ENCODE results near the gene KMO.

Gene KMO

GRCh38 chr1:241614144-241614543 is 82.0 kb downstream of the KMO start:
- Histone ChIP-seq H3K36me3 (ENCODE audit: insufficient read depth, low read length) (no peaks in the 10 kb centered on the region), H3K9ac (ENCODE audit: low read depth, low read length) (no peak overlapping the region), H4K20me1 (ENCODE audit: insufficient read depth, low read length) (no peaks in the 10 kb centered on the region), H3K9me3 (ENCODE audit: insufficient read depth, low read length, severe bottlenecking) (no peaks in the 10 kb centered on the region), H3K4me2 (ENCODE audit: insufficient read depth, low read length) (no peak overlapping the region), H3K79me2 (ENCODE audit: insufficient read depth, low read length) (no peaks in the 10 kb centered on the region), H2AFZ (ENCODE audit: low read depth, low read length) (no peak overlapping the region), H3K4me3 (ENCODE audit: low read depth in 1 of 2, low read length in 2 of 2) (no peak overlapping the region), H3K4me1 (ENCODE audit: insufficient read depth, low read length) (no peaks in the 10 kb centered on the region), H3K27ac (ENCODE audit: low read length) (no peak overlapping the region), H3K27me3 (ENCODE audit: insufficient read depth, low read length, poor library complexity) (no peaks in the 10 kb centered on the region)
- TF ChIP-seq EZH2 (IDR thresholded peaks at IDR 0.05; ENCODE audit: borderline replicate concordance, low read depth, low read length, severe bottlenecking), result no peak
- TF ChIP-seq CTCF (IDR thresholded peaks at IDR 0.05; ENCODE audit: borderline replicate concordance, extremely low read depth, low read length, poor library complexity, severe bottlenecking), result no peak
- DNase-seq (no peak), ATAC-seq (ENCODE audit: insufficient read depth, low read depth) (no peak)

- Histone ChIP-seq H3K36me3 (ENCODE audit: insufficient read depth, low read length) (no peaks in the 10 kb centered on the region), H3K27me3 (ENCODE audit: insufficient read depth, low read length, poor library complexity) (no peaks in the 10 kb centered on the region), H3K79me2 (ENCODE audit: insufficient read depth, low read length) (no peaks in the 10 kb centered on the region), H3K4me3 (ENCODE audit: low read depth in 1 of 2, low read length in 2 of 2) (no peak overlapping the region), H3K4me1 (ENCODE audit: insufficient read depth, low read length) (no peaks in the 10 kb centered on the region), H3K9me3 (ENCODE audit: insufficient read depth, low read length, severe bottlenecking) (no peaks in the 10 kb centered on the region), H2AFZ (ENCODE audit: low read depth, low read length) (no peak overlapping the region), H3K4me2 (ENCODE audit: insufficient read depth, low read length) (no peak overlapping the region), H4K20me1 (ENCODE audit: insufficient read depth, low read length) (no peaks in the 10 kb centered on the region), H3K27ac (ENCODE audit: low read length) (no peak overlapping the region), H3K9ac (ENCODE audit: low read depth, low read length) (no peak overlapping the region)
- TF ChIP-seq CTCF (IDR thresholded peaks at IDR 0.05; ENCODE audit: borderline replicate concordance, extremely low read depth, low read length, poor library complexity, severe bottlenecking), result no peak
- no peak for TF ChIP-seq EZH2 (IDR thresholded peaks at IDR 0.05; ENCODE audit: borderline replicate concordance, low read depth, low read length, severe bottlenecking)
- ATAC-seq (ENCODE audit: insufficient read depth, low read depth) (no peak), DNase-seq (no peak)
Observed at GRCh38 chr1:241614572-241614971, 82.4 kb downstream of the KMO start.

- Histone ChIP-seq H3K4me3 (ENCODE audit: low read depth in 1 of 2, low read length in 2 of 2) (no peak overlapping the region), H3K79me2 (ENCODE audit: insufficient read depth, low read length) (no peaks in the 10 kb centered on the region)
- no peak for DNase-seq
Observed at GRCh38 chr1:241615043-241615974, 83.1 kb downstream of the KMO start.

More at GRCh38 chr1:241615043-241615974, 83.1 kb downstream of the KMO start:
- no peaks in the 10 kb centered on the region for H4K20me1 ChIP-seq (ENCODE audit: insufficient read depth, low read length)
- no peaks in the 10 kb centered on the region for H3K4me1 ChIP-seq (ENCODE audit: insufficient read depth, low read length)
- H3K27me3 ChIP-seq (ENCODE audit: insufficient read depth, low read length, poor library complexity), result no peaks in the 10 kb centered on the region
- ATAC-seq (ENCODE audit: insufficient read depth, low read depth), result no peak
- TF ChIP-seq EZH2 (IDR thresholded peaks at IDR 0.05; ENCODE audit: borderline replicate concordance, low read depth, low read length, severe bottlenecking), result no peak
- no peak for TF ChIP-seq CTCF (IDR thresholded peaks at IDR 0.05; ENCODE audit: borderline replicate concordance, extremely low read depth, low read length, poor library complexity, severe bottlenecking)
- no peak overlapping the region for H3K9ac ChIP-seq (ENCODE audit: low read depth, low read length)
- H3K9me3 ChIP-seq (ENCODE audit: insufficient read depth, low read length, severe bottlenecking), result no peaks in the 10 kb centered on the region
- no peak overlapping the region for H2AFZ ChIP-seq (ENCODE audit: low read depth, low read length)
- no peak overlapping the region for H3K4me2 ChIP-seq (ENCODE audit: insufficient read depth, low read length)
- no peaks in the 10 kb centered on the region for H3K36me3 ChIP-seq (ENCODE audit: insufficient read depth, low read length)
- no peak overlapping the region for H3K27ac ChIP-seq (ENCODE audit: low read length)

All from DND-41 (cell line).